Activated CD4-positive, alpha-beta T cell treated with anti-CD3 and anti-CD28 coated beads, Interleukin-2, amount 50 U/mL, for 1 hour (primary cell): Measurements from ENCODE around the gene ATP1A4.

Experiments used
- DNase-seq: peaks from one replicate; pipeline ENCODE4 v3.0.0-alpha.2; 2020

ATP1A4 gene

DNA sequence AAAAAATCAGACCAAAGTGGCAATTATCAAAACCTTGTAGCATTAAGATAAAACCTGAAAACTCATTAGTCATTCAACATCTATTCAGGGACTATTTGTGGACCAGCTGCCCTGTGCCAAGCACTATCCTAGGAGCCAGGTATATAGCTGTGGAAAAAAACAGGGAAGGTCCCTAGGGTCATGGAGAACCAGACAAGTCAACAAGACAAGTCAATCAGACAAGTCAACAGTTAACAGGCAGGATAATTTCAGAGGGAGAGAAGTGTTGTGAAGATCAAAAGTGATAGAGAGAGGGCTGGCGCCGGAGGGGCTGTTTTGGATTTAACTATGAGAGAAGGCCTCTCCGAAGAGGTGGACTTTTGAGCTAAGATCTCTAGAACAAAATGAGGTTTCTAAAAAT, 3.3 kb upstream of the ATP1A4 start:
- no peak for DNase-seq

DNA sequence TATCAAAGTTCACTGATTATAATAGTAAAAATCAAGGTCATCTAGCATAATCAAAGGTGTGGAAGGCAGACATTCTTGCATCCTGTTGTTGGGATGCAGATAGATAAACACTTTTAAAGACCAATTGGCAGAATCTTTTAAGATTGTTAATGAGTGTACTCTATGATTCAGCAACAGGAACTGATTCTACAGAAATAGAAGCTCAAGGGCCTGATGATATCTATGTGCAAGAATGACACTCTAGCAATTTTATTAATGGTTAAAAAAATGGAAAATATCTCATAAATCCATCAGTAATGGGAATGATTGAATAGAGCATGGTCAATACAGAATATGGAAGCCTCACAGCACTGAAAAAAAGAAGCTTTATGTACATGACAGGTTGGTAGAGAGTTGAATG, 2.2 kb upstream of the ATP1A4 start:
- DNase-seq: no peak

DNA sequence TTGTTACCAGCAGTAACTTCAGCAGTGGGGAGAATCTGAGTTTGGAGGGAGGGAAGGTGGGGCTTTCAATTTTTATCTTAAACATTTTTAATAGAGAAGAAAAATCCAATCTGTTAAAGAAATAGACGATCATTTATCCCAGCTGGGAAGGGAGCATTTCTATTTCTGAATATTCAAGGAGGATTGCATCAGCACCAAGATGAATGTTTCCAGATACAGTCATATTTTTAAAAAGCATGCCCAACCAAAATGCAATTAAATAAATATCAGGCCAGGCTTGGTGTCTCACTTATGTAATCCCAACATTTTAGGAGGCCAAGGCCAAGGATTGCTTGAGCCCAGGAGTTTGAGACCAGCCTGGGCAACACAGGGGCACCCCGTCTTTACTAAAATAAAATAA, 1.7 kb upstream of the ATP1A4 start:
- no peak for DNase-seq

DNA sequence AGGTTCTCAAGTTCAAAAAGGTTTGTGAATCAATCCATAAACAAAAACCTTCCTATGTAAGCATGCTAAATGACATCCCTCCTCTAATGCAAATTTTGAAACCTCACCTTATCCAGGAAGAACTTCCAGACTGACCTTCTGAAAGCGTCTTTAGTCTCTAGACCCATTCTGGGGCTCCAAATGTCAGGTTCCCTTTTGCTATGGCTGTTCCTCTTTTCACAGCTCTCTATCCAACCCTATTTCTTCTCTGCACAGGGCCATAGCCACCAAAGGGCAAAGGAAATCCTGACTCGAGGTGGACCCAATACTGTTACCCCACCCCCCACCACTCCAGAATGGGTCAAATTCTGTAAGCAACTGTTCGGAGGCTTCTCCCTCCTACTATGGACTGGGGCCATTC, 3.4 kb downstream of the ATP1A4 start:
- no peak for DNase-seq

DNA sequence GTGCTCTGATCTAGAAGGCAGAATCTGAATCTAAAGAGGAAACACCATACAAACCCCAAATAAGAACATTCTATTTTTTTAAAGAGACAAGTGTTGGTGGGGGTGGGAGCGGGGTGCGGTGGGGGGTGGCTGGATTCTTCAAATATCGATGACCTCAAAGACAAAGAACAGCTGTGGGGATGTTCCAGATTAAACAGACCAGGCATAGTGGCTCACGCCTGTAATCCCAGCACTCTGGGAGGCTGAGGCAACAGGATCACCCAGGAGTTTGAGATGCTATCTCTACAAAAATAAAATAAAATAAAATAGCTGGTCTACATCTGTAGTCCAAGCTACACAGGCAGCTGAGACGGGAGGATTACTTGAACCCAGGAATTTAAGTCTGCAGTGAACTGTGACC, 5.0 kb downstream of the ATP1A4 start:
- DNase-seq: no peak

DNA sequence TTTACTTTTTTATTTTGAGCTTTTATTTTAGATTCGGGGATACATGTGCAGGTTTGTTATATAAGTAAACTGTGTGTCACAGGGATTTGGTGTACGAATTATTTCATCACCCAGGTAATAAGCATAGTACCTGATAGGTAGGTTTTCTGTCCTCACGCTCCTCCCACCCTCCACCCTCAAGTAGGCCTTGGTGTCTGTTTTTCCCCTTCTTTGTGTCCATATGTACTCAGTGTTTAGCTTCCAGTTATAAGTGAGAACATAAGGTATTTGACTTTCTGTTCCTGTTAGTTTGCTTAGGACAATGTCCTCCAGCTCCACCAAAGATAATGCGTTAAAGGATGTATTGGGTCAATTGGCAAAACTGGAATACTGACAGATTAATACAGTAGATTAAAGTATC, 5.8 kb downstream of the ATP1A4 start:
- no peak for DNase-seq

DNA sequence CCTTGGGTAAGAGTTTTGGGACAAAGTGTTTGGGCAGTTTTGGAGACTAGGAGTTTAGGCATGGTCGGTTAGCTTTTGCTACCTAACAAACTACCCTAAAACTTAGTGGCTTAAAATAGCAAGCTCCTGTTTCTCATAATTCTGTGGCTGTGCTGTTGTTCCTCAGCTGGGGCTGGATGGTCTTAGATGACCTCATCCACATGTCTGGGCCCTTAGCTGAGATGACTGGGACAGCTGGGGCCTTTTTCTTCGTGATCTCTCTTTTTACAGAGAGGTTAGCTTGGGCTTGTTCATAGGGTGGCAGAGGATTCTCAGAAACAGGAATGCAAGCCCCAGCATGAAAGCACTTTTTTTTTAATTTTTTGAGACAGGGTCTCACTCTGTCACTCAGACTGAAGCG, 6.6 kb downstream of the ATP1A4 start:
- no peak for DNase-seq

DNA sequence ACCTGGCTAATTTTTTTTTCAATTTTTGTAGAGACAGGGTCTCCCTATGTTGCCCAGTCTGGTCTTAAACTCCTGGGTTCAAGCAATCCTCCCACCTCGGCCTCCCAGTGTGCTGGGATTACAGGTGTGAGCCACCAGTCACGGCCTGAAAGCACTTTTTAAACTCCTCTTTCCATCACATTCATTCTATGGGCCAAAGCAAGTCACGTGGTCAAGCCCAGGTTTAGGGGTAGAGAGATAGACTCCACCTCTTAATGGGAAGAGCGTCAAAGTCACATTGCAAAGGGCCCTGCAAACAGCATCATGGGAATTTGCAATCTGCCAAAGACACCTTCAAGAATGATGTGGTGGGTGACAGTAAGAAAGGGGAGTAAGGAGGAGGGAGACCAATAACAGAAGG, 7.1 kb downstream of the ATP1A4 start:
- DNase-seq: no peak

DNA sequence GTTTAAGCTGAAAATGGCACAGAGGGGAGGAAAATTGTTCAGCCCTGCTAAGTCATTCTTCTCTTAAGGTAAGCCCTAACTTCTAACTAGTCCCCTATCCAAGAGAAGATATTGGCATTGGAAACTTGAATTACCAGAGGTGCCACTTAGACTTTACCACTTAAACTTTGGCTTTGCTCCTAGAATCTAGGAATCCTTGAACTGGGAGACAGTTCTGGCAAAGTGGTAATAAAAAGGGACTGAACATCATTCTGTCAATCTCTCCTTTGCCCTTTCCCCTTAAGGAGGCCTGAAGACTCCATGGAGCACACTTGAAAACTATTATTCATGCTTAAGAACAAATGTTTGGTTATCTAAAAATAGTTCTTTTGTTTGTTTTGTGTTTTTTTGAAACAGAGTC, 8.4 kb downstream of the ATP1A4 start:
- DNase-seq: no peak

DNA sequence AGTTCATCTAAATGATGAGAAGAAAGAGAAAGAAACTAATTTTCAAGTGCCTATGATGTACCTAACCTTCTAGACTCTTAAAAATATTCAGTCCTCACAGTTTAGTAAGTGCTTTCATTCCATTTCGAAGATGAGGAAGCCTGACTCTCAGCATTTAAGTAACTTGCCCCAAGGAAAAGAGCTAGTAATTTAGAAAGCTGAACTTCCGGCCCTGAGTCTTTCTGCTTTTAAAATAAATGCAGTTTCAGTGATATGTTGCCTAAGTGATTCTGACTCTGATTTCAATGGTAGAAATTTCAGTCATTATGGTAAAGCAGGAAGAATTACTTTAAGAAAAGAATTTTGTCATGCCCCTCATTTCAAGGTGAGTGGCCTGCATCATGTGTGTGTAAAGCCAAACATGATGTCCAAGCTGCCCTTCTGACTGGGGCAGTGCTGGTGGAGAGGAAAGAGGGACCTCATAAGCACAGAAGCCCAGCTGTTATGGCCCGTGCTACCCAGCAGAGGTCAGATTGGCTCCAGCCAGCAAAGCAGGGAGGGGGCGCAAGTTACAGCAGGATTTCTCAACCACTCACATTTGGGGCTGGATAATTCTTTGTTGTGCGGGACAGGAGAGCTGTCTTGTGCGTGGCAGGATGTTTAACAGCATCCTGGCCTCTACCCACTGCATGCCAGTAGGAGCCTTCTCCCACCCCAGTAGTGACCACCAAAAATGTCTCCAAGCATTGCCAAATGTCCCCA, 10.7 kb downstream of the ATP1A4 start:
- no peak for DNase-seq

DNA sequence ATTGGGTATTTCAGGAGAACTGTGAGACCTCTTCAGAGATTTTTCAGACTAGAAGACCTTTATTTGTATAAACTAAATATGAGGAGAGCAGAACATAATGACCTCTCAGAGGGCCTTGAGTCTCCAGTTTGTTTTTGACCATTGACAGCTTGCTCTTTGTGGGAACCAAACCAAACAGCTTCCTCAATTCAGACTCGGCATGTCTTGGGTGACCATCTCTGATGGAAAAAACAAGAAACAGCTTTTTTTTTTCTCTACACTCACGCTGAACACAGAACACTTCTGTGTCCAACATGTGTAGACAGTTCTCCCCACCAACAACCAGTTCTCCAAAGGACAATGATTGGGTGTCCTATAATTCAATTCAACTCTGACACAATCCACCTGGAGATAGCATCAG, 11.5 kb downstream of the ATP1A4 start:
- DNase-seq: no peak

DNA sequence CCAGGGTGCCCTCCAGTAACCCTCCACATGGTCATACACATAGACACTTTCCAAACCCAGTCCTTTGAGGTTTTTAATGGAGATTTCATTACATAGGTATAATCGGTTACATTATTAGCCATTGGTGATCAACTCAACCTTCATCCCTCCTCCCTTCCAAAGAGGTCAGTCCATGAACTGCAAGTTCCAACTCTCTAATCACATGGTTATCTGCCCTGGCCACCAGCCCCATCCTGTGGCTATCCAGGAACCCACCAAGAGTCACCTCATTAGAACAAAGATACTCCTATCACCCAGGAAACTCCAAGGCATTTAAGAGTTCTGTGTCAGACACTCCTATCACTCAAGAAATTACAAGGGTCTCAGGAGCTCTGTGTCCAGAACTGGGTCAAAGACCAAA, 12.2 kb downstream of the ATP1A4 start:
- no peak for DNase-seq

DNA sequence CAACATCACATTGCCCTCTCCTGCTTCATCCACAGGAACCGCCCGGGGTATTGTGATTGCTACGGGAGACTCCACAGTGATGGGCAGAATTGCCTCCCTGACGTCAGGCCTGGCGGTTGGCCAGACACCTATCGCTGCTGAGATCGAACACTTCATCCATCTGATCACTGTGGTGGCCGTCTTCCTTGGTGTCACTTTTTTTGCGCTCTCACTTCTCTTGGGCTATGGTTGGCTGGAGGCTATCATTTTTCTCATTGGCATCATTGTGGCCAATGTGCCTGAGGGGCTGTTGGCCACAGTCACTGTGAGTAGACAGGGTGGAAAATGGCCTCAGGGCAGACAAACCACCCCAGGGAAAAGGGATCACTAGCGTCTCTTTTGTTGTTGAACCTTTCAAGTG, 12.7 kb downstream of the ATP1A4 start:
- DNase-seq: no peak

DNA sequence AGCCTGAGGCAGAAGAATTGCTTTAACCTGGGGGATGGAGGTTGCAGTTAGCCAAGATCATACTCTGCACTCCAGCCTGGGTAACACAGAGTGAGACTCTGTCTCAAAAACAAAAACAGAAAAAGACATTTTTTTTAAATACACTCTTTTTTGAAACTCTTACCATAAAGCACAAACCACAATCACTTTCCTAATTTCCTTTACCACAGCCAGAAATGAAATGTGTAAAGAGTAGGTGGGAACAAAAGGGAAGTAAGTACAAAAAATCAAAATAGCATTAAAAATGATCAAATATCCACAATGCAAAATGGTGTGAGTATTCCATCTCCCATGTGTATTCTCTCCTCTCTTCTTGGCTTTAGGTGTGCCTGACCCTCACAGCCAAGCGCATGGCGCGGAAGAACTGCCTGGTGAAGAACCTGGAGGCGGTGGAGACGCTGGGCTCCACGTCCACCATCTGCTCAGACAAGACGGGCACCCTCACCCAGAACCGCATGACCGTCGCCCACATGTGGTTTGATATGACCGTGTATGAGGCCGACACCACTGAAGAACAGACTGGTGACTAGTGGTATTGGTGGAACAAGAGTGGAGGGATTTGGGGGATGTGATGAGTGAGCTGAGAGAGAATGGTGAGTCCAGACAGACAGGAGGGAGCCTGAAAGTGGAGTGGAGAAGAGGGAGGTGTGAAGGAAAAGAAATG, 14.9 kb downstream of the ATP1A4 start:
- DNase-seq: no peak

DNA sequence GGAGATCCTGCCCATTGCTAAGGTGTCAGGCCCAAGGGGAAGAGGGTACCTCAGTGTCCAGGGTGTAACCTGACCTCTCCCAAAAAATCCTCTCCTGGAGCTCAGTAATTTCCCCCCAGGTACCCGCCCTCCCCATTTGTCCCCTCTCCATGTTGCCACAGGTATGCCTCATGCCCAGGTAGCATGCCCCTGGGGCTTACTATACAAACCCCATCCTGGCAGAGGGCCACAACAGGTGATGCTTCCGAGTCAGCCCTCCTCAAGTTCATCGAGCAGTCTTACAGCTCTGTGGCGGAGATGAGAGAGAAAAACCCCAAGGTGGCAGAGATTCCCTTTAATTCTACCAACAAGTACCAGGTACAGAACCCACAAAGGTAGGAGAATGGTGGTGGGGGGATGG, 15.7 kb downstream of the ATP1A4 start:
- DNase-seq: no peak

DNA sequence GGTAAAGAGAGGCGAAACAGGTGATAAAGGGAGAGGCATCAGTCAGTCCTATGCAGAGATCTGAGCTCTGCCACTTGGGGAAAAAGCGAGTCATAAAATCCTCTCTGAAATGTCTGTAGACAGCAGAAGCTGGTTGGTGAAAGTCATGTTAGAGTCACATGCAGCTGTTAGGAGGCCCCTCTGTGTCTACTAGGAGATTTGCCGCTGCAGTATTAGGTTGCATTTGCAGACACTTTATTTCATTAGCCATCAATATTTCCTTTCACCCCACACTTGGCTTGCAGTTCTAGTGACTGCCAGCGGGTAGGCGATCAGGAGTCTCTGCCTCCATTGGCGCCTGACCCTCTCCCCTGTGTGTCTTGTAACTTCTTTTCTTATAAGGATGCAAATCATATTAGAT, 16.2 kb downstream of the ATP1A4 start:
- DNase-seq: no peak

DNA sequence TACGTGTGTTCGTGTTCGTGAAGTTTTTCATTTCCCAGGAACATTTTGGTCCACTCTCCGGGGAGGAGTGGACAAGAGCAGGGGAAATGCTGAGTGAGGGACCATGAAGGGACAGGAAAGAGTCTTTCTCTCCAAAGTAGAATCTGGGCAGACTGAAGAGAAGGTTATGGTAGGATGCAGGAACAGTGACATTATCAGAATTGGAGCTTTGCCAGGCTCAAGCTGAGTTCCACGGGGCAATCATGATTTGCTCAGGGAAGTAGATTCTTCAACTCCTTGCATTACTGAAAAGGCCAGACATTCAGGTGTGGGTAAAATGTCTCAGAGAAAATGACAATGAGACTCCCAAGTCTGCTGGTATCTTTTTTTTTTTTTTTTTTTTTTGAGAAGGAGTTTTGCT, 16.6 kb downstream of the ATP1A4 start:
- DNase-seq: no peak

DNA sequence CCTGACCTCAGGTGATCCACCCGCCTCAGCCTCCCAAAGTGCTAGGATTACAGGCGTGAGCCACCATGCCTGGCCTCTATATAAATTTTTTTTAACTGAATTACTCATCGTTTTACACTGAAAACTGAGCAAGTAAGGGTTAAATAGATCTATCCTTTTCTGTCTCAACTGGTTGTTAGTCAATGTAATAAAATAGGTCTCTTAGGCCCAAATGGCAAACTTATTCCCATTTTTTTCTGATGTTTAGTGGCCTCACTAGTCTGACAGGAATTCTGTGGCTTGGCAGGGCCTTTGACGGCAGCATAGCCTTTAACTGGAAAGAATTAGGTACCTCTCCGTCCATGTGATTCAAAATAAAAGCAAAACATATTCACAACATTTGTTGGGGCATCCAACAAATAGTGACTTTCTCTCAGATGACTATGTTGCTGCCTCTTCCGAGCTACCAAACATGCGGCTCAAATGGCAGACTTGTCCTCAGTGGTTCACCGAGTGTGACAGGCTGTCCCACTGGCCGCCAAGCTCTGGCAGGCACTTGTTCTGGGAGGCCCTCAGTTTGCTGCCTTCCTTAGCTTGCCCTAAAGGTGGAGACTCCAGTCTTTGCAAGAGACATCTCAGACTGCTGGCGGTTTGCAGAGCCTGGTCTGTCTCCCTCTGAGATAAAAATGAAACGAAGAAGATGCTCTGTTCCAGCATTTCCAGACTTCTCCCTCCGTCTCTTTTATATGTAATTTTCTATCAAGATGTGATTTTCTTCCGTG, 17.4 kb downstream of the ATP1A4 start:
- no peak for DNase-seq

DNA sequence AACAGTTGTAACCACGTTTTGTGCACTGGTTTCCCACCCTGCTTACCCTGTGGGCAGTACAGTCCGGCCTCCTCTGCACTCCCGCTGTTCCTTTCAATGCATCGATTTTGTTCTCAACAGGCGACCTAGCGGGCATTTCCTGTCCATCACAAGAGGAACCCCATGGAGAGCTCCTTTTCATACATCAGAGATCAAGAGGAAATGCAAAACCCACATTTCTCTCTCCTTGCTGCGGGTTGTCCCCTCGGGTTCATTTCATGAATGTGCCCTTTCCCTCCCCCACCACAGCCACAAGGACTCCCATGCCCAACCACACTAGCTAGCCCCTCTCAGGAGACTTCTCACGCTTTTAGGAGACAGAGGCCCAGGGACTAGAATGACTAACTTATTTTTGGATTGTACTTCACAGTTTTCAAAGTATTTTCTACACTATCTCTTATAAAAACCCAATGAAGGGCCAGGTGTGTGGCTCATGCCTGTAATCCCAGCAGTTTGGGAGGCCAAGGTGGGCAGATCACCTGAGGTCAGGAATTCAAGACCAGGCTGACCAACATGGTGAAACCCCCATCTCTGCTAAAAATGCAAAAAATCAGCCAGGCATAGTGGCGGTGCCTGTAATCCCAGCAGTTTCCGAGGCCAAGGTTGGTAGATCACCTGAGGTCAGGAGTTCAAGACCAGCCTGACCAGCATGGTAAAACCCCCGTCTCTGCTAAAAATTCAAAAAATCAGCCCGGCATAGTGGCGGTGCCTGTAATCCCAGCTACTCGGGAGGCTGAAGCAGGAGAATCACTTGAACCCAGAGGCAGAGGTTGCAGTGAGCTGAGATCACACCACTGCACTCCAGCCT, 18.4 kb downstream of the ATP1A4 start:
- DNase-seq: no peak

DNA sequence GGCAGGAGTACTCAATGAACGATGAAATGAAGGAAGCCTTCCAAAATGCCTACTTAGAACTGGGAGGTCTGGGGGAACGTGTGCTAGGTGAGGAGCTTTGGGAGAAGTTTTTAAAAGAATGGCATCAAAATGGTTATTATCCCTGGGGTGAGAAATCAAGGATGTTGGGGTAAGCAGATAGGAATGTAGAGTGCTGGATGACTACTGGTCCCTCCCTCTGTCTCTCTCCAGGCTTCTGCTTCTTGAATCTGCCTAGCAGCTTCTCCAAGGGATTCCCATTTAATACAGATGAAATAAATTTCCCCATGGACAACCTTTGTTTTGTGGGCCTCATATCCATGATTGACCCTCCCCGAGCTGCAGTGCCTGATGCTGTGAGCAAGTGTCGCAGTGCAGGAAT, 20.0 kb downstream of the ATP1A4 start:
- DNase-seq: no peak

DNA sequence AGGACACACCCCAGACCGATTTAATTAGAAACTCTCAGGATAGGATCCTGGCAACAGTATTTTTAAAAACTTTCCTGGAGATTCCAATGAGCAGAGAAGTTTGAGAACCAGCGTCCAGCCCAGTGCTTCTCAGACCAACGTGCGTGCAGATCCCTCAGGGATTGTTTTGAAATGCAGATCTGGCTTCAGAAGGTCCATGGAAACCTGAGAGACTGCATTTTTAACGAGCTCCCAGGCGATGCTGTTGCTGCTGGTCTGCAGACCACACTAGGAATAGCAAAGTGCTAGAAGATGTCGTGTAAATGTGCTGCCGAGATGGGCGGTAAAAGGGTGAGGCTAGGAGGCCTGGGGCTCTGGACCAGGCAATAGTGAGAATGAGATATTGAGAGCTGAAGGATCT, 20.6 kb downstream of the ATP1A4 start:
- DNase-seq: no peak

DNA sequence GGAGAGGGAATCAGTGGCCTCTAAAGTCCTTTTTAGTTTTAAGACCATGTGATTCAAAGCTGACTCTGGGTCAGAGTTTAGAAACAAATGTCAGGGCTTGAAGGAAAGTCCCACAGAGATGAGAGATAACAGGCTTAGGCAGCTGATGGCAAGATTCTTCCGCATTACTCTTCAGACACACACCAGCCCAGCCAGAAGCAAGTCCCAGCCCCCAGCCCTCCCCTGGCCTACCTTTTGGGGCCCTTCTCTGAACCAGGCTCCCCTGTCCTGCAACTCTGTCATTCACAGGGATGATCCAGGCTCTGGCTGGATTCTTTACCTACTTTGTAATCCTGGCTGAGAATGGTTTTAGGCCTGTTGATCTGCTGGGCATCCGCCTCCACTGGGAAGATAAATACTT, 25.8 kb downstream of the ATP1A4 start:
- no peak for DNase-seq

DNA sequence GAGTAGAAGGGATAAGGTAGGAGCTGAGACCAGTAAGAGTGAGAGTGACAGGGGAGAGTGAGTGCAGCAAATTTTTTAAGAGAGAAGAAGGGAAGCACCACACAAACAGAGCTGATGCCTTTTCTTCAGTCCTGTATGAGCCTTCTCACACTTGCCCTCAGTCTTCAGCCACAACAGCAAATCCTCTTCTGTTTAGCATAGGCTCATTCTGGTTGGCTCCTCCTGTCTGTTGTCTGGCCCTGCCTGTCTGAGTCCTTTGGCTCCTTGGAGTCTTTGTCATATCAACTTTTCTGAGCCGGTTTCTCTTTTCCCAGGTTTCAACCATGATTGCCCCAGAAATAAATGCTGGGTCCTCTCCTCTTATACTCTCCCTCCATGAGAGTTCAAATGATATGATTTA, 26.3 kb downstream of the ATP1A4 start:
- DNase-seq: no peak
